HepG2 (cell line): ENCODE data around the gene RNASE8. TPM values are rescaled to one million over a fixed set of nuclear protein-coding genes. Genes with fewer than 3 reads are reported as not detected.

Experiments used
- ATAC-seq: fragments of 200-7000 bp; cut with Tn5 transposase; 3 replicates; pipeline ENCODE4 v1.9.1; 2020; ENCODE audit warnings: mild to moderate bottlenecking, moderate library complexity
- BruUV-seq: library from RNA; stranded (reverse); fragments of 400-500 nt; replicated peaks from 2 replicates; lab custom pipeline; 2021; lab: Mats Ljungman, UMichigan
- CTCF ChIA-PET: fragments of 300-600 bp; formaldehyde crosslinking; extraction: SDS; loops from one replicate; lab custom pipeline; 2021; ENCODE audit warnings: low total read pairs, inconsistent platforms, low intra/inter-chr PET ratio; lab: Yijun Ruan, JAX
- POLR2A ChIA-PET: fragments of 350-600 bp; sonication (Branson Sonifier 250); formaldehyde crosslinking; loops from one replicate; lab custom pipeline; 2020; ENCODE audit warnings: antibody characterized with exemption, inconsistent platforms; lab: Yijun Ruan, JAX
- DNase-seq: peaks from one replicate; pipeline ENCODE4 v3.0.0-alpha.2; 2015; ENCODE audit warnings: low spot score
- FAIRE-seq: peaks from 3 replicates; lab custom pipeline; 2011; peaks lifted over from hg19 to GRCh38; lab: Jason Lieb, UNC
- H2AFZ ChIP-seq: one replicate; pipeline ENCODE4 v1.6.1; 2011; ENCODE audit warnings: low read length, inconsistent platforms
- H3K27ac ChIP-seq: fragments of 300-600 bp; 3 replicates; pipeline ENCODE4 v1.8.0; 2011; ENCODE audit warnings: mixed run types, mild to moderate bottlenecking, mixed read lengths, low read length, inconsistent platforms; ENCODE audit not compliant: insufficient read depth; ENCODE audit errors: extremely low read length
- H3K27me3 ChIP-seq, 2 experiments: fragments of 200-600 bp in 1 of 2; 2 replicates in 1 of 2; 3 replicates in 1 of 2; pipeline versions ENCODE4 v1.6.0 to v1.8.0; 2011; ENCODE audit warnings: low read length in 2 of 2, mild to moderate bottlenecking in 2 of 2, moderate library complexity in 2 of 2, inconsistent platforms in 1 of 2; ENCODE audit not compliant: insufficient read depth in 2 of 2, control insufficient read depth in 1 of 2
- H3K36me3 ChIP-seq, 2 experiments: fragments of 200-600 bp in 1 of 2; replicated peaks in 1 of 2; 2 replicates in 1 of 2; 3 replicates in 1 of 2; pipeline versions ENCODE4 v1.5.1 to v1.8.0; 2011; ENCODE audit warnings: low read length in 2 of 2, inconsistent platforms in 1 of 2; ENCODE audit not compliant: insufficient read depth in 2 of 2, control insufficient read depth in 1 of 2
- H3K4me1 ChIP-seq: 2 replicates; pipeline ENCODE4 v1.5.1; 2012; ENCODE audit warnings: low read length, inconsistent platforms; ENCODE audit not compliant: insufficient read depth
- H3K4me2 ChIP-seq: 2 replicates; pipeline ENCODE4 v1.6.0; 2011; ENCODE audit warnings: low read depth, low read length, inconsistent platforms
- H3K4me3 ChIP-seq, 3 experiments: fragments of 200-600 bp in 1 of 3; sonication (generic), shearing (Covaris generic) in 1 of 3; replicated peaks in 1 of 3; 2 replicates each; pipeline ENCODE4 v1.5.1; 2011 to 2016; ENCODE audit warnings: low read length in 3 of 3, inconsistent platforms in 2 of 3, low read depth in 2 of 3, mild to moderate bottlenecking in 2 of 3, control low read depth in 1 of 3, mixed read lengths in 1 of 3; ENCODE audit not compliant: insufficient read depth in 1 of 3
- H3K79me2 ChIP-seq: one replicate; pipeline ENCODE4 v1.6.1; 2011; ENCODE audit warnings: low read length, inconsistent platforms; ENCODE audit not compliant: insufficient read depth
- H3K9ac ChIP-seq: 2 replicates; pipeline ENCODE4 v1.6.0; 2011; ENCODE audit warnings: mild to moderate bottlenecking, low read depth, low read length, inconsistent platforms; ENCODE audit not compliant: insufficient read depth
- H3K9me3 ChIP-seq: 2 replicates; pipeline ENCODE4 v1.5.1; 2012; ENCODE audit warnings: mild to moderate bottlenecking, low read length
- H4K20me1 ChIP-seq: 2 replicates; pipeline ENCODE4 v1.6.0; 2011; ENCODE audit warnings: inconsistent platforms, mild to moderate bottlenecking, low read length, moderate library complexity; ENCODE audit not compliant: insufficient read depth
- CSRNP2 ChIP-seq: sonication (generic); formaldehyde crosslinking; conservative IDR thresholded peaks from 2 replicates; pipeline ENCODE4 v1.8.0; 2022; ENCODE audit warnings: low read depth, missing genetic modification reagents
- HOXA5 ChIP-seq: sonication (generic); formaldehyde crosslinking; IDR thresholded peaks from 2 replicates; pipeline ENCODE4 v1.4.0; 2020; ENCODE audit warnings: missing genetic modification reagents
- IRF1 ChIP-seq: sonication (generic); formaldehyde crosslinking; IDR thresholded peaks from 2 replicates; pipeline ENCODE4 v1.4.0; 2020; ENCODE audit warnings: low read depth, mild to moderate bottlenecking, missing genetic modification reagents
- KIAA2018 ChIP-seq: sonication (generic); formaldehyde crosslinking; IDR thresholded peaks from 2 replicates; pipeline ENCODE4 v1.5.0; 2020; ENCODE audit warnings: mild to moderate bottlenecking, missing genetic modification reagents, borderline replicate concordance
- KLF11 ChIP-seq: IDR thresholded peaks from 2 replicates; pipeline ENCODE4 v1.6.1; 2016; ENCODE audit warnings: missing compliant biosample characterization
- POLR2A ChIP-seq, 2 experiments: IDR thresholded peaks; 2 replicates each; pipeline ENCODE4 v1.6.1; 2011; ENCODE audit warnings: low read depth in 2 of 2, low read length in 2 of 2, mild to moderate bottlenecking in 1 of 2, moderate library complexity in 1 of 2; ENCODE audit not compliant: insufficient read depth in 1 of 2
- SMARCE1 ChIP-seq: fragments of 450-650 bp; IDR thresholded peaks from 2 replicates; pipeline ENCODE4 v1.6.1; 2017; ENCODE audit warnings: borderline replicate concordance
- SMYD3 ChIP-seq: sonication (generic); formaldehyde crosslinking; IDR thresholded peaks from 2 replicates; pipeline ENCODE4 v1.8.1; 2023; ENCODE audit warnings: mild to moderate bottlenecking, missing genetic modification reagents
- ZFP91 ChIP-seq: sonication (generic); formaldehyde crosslinking; IDR thresholded peaks from 2 replicates; pipeline ENCODE4 v1.9.0; 2022; ENCODE audit warnings: missing genetic modification reagents, mild to moderate bottlenecking, borderline replicate concordance
- ZNF704 ChIP-seq: sonication (generic); formaldehyde crosslinking; IDR thresholded peaks from 2 replicates; pipeline ENCODE4 v1.8.1; 2023; ENCODE audit warnings: mild to moderate bottlenecking, inconsistent platforms, moderate library complexity, missing genetic modification reagents, borderline replicate concordance
- WGBS: methylation state at CpG from one replicate; pipeline ENCODE4 v1.1.6; 2017; ENCODE audit warnings: low lambda C conversion rate; 5-methylcytosine and 5-hydroxymethylcytosine counted together
- in situ Hi-C: cut with HindIII; loops from 2 replicates; pipeline ENCODE4 v1.10.0; 2017; ENCODE audit warnings: low pct_unique_long_range_greater_than_20kb; ENCODE audit not compliant: extremely low pct_ligation_motif_present
- intact Hi-C: fragments of 100-400 bp; cut with micrococcal nuclease; formaldehyde crosslinking; loops from one replicate; pipeline ENCODE4 v1.10.0; 2022; ENCODE audit not compliant: unreplicated experiment
- polyA plus RNA-seq, 8 experiments: library from polyadenylated mRNA; depleted of rRNA in 3 of 8; stranded (reverse) in 7 of 8; unstranded in 1 of 8; fragments of >200 nt; fragmentation: Illumina TruSeq in 4 of 8; extraction: Trizol in 4 of 8; gene quantifications; 2 replicates each; pipeline versions ENCODE4 v1.2.1 to v1.2.3, GENCODE V29; 2011 to 2016; ENCODE audit warnings: low read depth in 4 of 8, missing spikeins in 1 of 8, mixed read lengths in 1 of 8; ENCODE audit not compliant: insufficient read depth in 1 of 8
- total RNA-seq, 5 experiments: library from RNA; depleted of rRNA; stranded (reverse); fragments of >200 nt; fragmentation: Illumina TruSeq; extraction: Trizol; gene quantifications; 2 replicates each; pipeline ENCODE4 v1.2.3, GENCODE V29; 2016; ENCODE audit warnings: low read depth in 1 of 5

Gene RNASE8
- total and polyA plus RNA-seq, 2 of the 13 experiments (the other 11 are each of a cell fraction or from before 2014, with no cell fraction given) = not detected

- ChIA-PET CTCF (no interaction called here), POLR2A (interaction anchor here (1.1 to 4.2 kb wide), 4 partner anchors 11 to 67 kb away, joined by 4 to 47 read pairs (median 10); partner anchors contain the start of genes ARHGEF40 and ZNF219)
- in situ Hi-C loops = no loop called here
- Histone ChIP-seq H3K9me3 (no peaks in the 10 kb centered on the region), H3K4me2 (no peak overlapping the region), H3K9ac (no peak overlapping the region), H3K4me1 (peaks cover 22% of the 10 kb centered on the region), H3K36me3 (peaks cover 49 to 84% of the 10 kb centered on the region in 2 experiments), H3K4me3 (no peak overlapping the region), H2AFZ (no peak overlapping the region), H4K20me1 (no peaks in the 10 kb centered on the region), H3K27ac (no peak overlapping the region), H3K27me3 (no peaks in the 10 kb centered on the region), H3K79me2 (no peaks in the 10 kb centered on the region)
- WGBS = 90% methylated on average over 18 of the region's 30 CpGs
- ATAC-seq = peak; percentile 6
- intact Hi-C loops = no loop called here
- no peak for DNase-seq
- BruUV-seq = no TSS peak
- no peak for FAIRE-seq
- TF ChIP-seq SMARCE1 (no peak), POLR2A (IDR thresholded peaks at IDR 0.05; ENCODE audit: insufficient read depth in 1 of 2, low read depth in 2 of 2, low read length in 2 of 2) (peak in 1 of 2 experiments; percentile 7; a peak in 1 of 4 replicates), ZFP91 (CRISPR knock-in tag) (peak; percentile 34; the same call in 1 of the 2 replicates), IRF1 (CRISPR knock-in tag) (no peak), CSRNP2 (CRISPR knock-in tag) (no peak), HOXA5 (CRISPR knock-in tag) (no peak), ZNF704 (CRISPR knock-in tag) (no peak), KIAA2018 (no peak), SMYD3 (no peak), KLF11 (CRISPR knock-in tag) (no peak)
These were observed 24.0 kb downstream of the RNASE8 start for GRCh38 chr14:21081521-21082142.
